HG03175 (cell line): Measurements from ENCODE around the gene ERBIN.
A peak's percentile ranks its signal among the peaks of the same experiment; 100 is the strongest.
"Not testable (repeated sequence)": the region's sequence is repeated elsewhere in the genome, so short reads cannot be mapped to it uniquely, and the experiment has no call there.

ENCODE experiments used
- ATAC-seq: cut with Tn5 transposase; IDR thresholded peaks from one replicate; pipeline ENCODE4 v1.9.1; 2021; ENCODE audit warnings: mild to moderate bottlenecking, moderate library complexity; ENCODE audit not compliant: unreplicated experiment

ERBIN gene, protein sequence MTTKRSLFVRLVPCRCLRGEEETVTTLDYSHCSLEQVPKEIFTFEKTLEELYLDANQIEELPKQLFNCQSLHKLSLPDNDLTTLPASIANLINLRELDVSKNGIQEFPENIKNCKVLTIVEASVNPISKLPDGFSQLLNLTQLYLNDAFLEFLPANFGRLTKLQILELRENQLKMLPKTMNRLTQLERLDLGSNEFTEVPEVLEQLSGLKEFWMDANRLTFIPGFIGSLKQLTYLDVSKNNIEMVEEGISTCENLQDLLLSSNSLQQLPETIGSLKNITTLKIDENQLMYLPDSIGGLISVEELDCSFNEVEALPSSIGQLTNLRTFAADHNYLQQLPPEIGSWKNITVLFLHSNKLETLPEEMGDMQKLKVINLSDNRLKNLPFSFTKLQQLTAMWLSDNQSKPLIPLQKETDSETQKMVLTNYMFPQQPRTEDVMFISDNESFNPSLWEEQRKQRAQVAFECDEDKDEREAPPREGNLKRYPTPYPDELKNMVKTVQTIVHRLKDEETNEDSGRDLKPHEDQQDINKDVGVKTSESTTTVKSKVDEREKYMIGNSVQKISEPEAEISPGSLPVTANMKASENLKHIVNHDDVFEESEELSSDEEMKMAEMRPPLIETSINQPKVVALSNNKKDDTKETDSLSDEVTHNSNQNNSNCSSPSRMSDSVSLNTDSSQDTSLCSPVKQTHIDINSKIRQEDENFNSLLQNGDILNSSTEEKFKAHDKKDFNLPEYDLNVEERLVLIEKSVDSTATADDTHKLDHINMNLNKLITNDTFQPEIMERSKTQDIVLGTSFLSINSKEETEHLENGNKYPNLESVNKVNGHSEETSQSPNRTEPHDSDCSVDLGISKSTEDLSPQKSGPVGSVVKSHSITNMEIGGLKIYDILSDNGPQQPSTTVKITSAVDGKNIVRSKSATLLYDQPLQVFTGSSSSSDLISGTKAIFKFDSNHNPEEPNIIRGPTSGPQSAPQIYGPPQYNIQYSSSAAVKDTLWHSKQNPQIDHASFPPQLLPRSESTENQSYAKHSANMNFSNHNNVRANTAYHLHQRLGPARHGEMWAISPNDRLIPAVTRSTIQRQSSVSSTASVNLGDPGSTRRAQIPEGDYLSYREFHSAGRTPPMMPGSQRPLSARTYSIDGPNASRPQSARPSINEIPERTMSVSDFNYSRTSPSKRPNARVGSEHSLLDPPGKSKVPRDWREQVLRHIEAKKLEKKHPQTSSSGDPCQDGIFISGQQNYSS (N-terminal part only)

GRCh38 chr5:65926276-65926783 lies at the start of gene ERBIN:
TSS of gene ERBIN (plus strand) at chr5:65926575. CDS start at chr5:65992719, 66,144 bp downstream.
- peak; percentile 10 for ATAC-seq

DNA sequence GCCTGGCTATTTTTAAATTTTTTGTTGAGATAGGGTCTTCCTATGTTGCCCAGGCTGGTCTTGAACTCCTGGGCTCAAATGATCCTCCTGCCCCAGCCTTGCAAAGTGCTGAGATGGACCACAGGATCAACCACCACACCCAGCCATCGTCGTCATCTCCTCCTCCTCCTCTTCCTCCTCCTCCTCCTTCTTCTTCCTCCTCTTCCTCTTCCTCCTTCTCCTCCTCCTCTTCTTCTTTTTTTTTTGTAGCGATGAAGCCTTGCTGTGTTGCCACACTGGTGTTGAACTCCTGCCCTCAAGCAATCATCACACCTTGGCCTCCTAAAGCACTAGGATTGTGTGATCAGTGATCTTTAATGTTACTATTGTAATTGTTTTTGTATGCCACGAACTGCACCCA lies 49.4 kb upstream of the ERBIN start:
- ATAC-seq = no peak

DNA sequence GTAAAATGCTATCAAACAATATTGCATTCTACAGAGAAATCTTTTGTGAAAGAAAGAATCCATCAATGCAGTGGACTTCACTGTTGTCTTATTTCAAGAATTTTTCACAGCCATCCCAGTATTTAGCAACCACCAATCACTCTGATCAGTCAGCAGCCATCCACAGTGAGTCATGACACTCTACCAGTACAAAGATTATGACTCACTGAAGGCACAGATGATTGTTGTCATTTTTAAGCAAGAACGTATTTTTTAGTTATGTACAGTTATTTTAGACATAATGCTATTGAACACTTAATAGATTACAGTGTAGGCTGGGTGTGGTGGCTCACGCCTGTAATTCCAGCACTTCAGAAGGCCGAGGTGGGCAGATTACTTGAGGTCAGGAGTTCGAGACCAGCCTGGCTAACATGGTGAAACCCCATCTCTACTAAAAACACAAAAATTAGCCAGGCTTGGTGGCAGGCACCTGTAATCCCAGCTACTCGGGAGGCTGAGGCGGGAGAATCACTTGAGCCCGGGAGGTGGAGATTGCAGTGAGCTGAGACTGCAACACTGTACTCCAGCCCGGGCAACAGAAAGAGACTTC lies 46.6 kb upstream of the ERBIN start:
- not testable (repeated sequence) for ATAC-seq

GRCh38 chr5:65880496-65881072 lies 45.8 kb upstream of the ERBIN start:
- no peak for ATAC-seq

- ATAC-seq = no peak
Measured at GRCh38 chr5:65882278-65882677, 44.1 kb upstream of the ERBIN start.

GRCh38 chr5:65883461-65883860 lies 42.9 kb upstream of the ERBIN start:
- no peak for ATAC-seq

DNA sequence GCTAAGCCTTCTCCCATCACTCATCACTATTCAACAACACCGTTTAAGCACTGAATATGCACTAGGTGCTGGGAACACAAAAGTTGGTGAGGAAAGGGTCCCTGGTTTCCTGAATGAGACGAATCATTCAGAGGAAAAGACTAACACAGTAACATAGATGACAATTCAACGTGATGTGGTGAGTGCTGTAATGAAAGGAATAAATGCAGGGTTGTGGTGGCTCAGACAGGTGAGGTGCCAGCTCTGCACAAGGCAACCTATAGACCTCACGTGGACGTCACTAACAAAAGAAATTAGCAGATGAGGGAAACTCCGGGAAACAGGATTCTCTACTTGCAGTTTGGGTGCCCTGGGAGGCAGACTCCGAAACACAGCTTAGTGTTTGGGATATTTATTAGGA lies 40.0 kb upstream of the ERBIN start:
- no peak for ATAC-seq

DNA sequence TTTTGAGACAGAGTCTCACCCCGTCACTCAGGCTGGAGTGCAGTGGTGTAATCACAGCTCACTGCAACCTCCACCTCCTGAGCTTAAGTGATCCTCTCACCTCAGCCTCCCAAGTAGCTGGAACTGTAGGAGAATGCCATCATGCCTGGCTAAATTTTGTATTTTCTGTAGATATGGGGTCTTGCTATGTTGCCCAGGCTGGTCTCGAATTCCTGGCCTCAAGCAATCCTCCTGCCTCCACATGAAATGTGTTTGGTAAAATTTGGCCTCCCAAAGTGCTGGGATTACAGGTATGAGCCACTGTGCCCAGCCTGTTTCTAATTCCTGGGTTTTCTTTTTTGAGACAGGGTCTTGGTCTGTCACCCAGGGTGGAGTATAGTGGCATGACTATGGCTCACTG lies 34.4 kb upstream of the ERBIN start:
- not testable (repeated sequence) for ATAC-seq

DNA sequence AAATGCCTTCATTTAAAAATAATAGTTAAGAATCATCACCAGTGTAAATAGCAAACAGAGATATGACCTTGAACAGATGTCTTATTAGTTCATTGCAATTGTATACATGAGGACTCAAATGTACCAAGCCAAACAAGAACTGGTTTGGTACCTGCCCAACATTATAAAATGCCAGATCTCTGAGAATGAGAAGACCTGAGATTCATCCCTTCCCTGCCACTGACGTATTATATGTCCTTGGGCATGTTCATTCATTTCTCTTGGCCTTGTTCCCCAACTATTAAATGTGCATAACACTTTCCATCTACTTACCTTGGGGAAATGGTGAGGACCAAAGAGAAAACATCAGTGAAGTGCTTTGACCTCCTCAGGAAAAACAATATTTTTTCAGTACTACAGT lies 33.6 kb upstream of the ERBIN start:
- no peak for ATAC-seq

GRCh38 chr5:65893749-65894430 lies 32.5 kb upstream of the ERBIN start:
- no peak for ATAC-seq

- no peak for ATAC-seq
Measured at GRCh38 chr5:65895891-65896290, 30.5 kb upstream of the ERBIN start.

DNA sequence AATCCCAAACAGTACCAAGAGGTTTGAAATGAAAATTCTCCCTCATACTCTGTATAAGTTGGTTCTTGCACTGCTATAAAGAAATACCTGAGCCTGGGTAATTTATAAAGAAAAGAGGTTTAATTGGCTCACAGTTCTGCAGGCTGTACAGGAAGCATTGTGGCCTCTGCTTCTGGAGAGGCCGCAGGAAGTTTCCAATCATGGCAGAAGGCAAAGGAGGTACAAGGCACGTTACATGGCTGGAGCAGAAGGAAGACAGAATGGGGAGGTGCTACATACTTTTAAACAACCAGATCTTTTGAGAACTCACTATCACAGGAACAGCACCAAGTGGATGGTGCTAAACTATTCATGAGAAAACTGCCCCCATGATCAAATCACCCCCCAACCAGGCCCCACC lies 25.6 kb upstream of the ERBIN start:
- ATAC-seq = no peak

- no peak for ATAC-seq
Measured at GRCh38 chr5:65902104-65902503, 24.3 kb upstream of the ERBIN start.

DNA sequence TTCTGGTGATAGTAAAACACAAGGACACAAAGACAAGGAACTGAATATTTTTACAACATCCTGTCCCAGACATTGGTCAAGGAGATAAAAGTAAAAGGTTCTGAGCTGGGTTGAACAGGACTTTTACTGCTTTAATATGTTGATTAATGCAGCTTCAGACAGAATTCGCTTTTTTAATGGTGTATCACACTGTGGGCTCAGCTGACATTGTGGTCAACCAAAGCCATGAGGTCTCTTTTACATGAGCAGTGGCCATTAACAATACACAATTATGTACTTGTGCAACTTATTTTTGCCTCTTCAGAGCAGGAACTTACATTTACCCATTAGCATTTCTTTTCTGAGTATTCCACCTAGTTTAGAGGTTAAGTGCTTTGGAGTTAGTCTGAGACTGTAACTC lies 22.8 kb upstream of the ERBIN start:
- no peak for ATAC-seq

GRCh38 chr5:65906256-65906655 lies 20.1 kb upstream of the ERBIN start:
- no peak for ATAC-seq

DNA sequence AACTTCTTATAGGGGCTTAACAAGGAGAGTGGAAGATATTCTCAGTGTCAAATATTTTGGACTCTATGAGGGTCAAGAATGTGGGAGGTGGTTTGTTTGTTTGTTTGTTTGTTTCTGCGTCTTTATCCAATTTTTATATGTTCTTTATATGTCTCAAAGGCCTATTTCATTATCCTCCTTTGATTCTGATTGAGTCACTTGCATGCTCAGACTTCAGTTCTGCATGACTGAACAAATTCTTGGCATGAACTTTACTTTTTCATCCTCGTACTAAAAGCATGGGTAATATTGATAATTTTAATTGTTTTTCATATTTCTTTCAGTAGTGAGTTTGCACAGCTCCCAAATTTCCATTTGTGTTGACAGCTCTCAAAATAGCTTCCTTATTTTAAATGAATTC lies 19.2 kb upstream of the ERBIN start:
- no peak for ATAC-seq

DNA sequence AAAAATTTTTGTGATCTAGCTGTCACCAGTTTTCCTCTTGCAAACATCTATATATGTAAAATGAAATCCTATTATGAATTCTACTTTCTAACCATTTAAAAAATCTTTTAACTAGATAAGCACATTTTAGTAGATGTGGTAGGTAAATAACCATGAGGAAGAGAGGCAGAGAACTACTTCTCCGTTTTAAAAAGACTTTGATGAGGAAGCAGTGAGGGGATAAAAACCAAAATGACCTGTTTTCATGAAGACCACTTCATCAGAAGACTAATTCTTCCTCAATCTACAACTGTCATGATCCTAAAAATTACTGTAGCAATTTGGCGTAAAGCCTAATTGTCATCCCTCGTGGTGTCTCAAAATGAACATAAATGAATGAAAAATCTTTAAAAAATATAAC lies 15.7 kb upstream of the ERBIN start:
- ATAC-seq = no peak

DNA sequence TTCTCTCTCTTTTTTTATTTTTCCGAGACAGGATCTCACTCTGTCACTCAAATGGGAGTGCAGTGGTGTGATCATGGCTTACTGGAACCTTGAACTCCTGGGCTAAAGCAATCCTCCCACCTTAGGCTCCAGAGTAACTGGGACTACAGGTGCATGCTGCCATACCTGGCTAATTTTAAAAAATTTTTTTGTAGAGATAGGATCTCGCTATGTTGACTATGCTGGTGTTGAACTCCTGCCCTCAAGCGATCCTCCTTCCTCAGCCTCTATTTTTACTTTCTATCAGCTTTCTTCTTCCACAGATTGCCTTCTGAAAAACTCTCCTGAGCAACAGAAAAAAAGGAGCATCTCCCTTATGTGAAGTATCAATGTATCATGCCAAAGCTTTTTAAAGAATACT lies 14.1 kb upstream of the ERBIN start:
- ATAC-seq = no peak

- no peak for ATAC-seq
Measured at GRCh38 chr5:65913519-65913918, 12.9 kb upstream of the ERBIN start.
